ENCODE measurements around the gene VAMP7. TPM values are rescaled to one million over a fixed set of nuclear protein-coding genes. Genes with fewer than 3 reads are reported as not detected.
A peak's percentile ranks its signal among the peaks of the same experiment; 100 is the strongest.
"Not testable (repeated sequence)": the region's sequence is repeated elsewhere in the genome, so short reads cannot be mapped to it uniquely, and the experiment has no call there.

Gene VAMP7
- total and polyA plus RNA-seq, 9 of the 15 experiments (the other 6 are each of a cell fraction or from before 2014, with no cell fraction given): 38.4 to 100 (median 67.7) TPM

DNA sequence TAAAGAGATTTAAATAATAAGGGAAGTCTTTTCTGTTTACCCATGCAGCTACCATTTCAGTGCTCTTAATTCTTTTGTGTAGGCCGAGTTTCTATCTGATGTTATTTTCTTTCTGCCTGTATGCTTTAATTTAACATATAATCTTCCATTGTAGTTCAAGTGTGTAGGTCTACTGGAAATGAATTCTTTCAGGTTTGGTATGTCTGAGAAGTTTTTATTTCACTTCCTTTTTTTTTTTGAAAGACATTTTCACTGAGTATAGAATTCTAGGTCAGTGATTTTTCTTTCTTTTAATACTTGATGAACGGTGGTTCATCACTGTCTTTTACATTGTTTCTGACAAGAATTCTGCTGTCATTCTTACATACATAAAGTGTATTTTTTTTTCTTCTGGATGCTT lies 42.1 kb downstream of the VAMP7 start:
- CTCF ChIA-PET (ENCODE audit: low intra/inter-chr PET ratio): no interaction called here
- no peak overlapping the region for H3K4me3 ChIP-seq
- no peak for DNase-seq (ENCODE audit: extremely low read depth in 1 of 4, low spot score in 3 of 4)
- no peak overlapping the region for H2AFZ ChIP-seq (ENCODE audit: low read depth, low read length)
- in situ Hi-C loops (cut with MboI) (no loop called here), intact Hi-C loops (cut with micrococcal nuclease) (no loop called here)
- ATAC-seq: no peak
- POLR2A ChIA-PET: no interaction called here
- no peaks in the 10 kb centered on the region for H3K9me1 ChIP-seq (ENCODE audit: control insufficient read depth, insufficient read depth, low read length)
- no peak overlapping the region for H3K9ac ChIP-seq (ENCODE audit: insufficient read depth in 1 of 2, low read depth in 2 of 2, low read length in 2 of 2)
- no TSS peak for BruUV-seq (replicated peaks)
- H3K4me2 ChIP-seq (ENCODE audit: insufficient read depth, low read length): no peak overlapping the region
- peaks cover 58% of the 10 kb centered on the region for H3K36me3 ChIP-seq (ENCODE audit: control insufficient read depth, insufficient read depth, low read length)
- no peaks in the 10 kb centered on the region for H3K27me3 ChIP-seq (ENCODE audit: control insufficient read depth in 2 of 2, insufficient read depth in 2 of 2, low read length in 2 of 2)
- no peaks in the 10 kb centered on the region for H3K79me2 ChIP-seq (ENCODE audit: control insufficient read depth, insufficient read depth, low read length)
- WGBS (ENCODE audit: insufficient coverage, low coverage, missing lambda C conversion rate): 78% methylated on average over 2 of the region's 2 CpGs
- H4K20me1 ChIP-seq (replicated peaks; ENCODE audit: control insufficient read depth, insufficient read depth, low read length): no peaks in the 10 kb centered on the region
- H3K27ac ChIP-seq (ENCODE audit: extremely low read depth, low read depth, low read length): no peak overlapping the region
- H3K9me3 ChIP-seq (replicated peaks; ENCODE audit: control insufficient read depth, insufficient read depth, low read depth, low read length): 0 out of 2 replicates have a peak, but pooled peaks cover 1% of the 10 kb centered on the region
- H3K4me1 ChIP-seq (replicated peaks in 1 of 2; ENCODE audit: control insufficient read depth in 2 of 2, insufficient read depth in 2 of 2, low read length in 2 of 2): no peaks in the 10 kb centered on the region
- TF ChIP-seq NCOA6 (IDR thresholded peaks at IDR 0.05): no peak
- TF ChIP-seq ZNF324 (CRISPR knock-in tag; IDR thresholded peaks at IDR 0.05): no peak
- FAIRE-seq: no peak

DNA sequence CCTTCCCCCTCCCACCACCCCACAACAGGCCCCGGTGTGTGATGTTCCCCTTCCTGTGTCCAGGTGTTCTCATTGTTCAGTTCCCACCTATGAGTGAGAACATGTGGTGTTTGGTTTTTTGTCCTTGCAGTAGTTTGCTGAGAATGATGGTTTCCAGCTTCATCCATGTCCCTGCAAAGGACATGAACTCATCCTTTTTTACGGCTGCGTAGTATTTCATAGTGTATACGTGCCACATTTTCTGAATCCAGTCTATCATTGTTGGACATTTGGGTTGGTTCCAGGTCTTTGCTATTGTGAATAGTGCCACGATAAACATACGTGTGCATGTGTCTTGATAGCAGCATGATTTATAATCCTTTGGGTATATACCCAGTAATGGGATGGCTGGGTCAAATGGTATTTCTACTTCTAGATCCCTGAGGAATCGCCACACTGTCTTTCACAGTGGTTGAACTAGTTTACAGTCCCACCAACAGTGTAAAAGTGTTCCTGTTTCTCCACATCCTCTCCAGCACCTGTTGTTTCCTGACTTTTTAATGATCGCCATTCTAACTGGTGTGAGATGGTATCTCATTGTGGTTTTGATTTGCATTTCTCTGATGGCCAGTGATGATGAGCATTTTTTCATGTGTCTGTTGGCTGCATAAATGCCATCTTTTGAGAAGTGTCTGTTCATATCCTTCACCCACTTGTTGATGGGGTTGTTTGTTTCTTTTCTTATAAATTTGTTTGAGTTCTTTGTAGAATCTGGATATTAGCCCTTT lies 49.9 kb downstream of the VAMP7 start:
- TF ChIP-seq BCOR (IDR thresholded peaks at IDR 0.05) (0 out of 2 replicates have a peak, but pooled peaks have one; percentile 13), ZNF146 (CRISPR knock-in tag; IDR thresholded peaks at IDR 0.05; ENCODE audit: unreplicated experiment) (peak; percentile 55)
- intact Hi-C loops (cut with micrococcal nuclease); H2AFZ ChIP-seq (ENCODE audit: low read depth, low read length); H3K4me2 ChIP-seq (ENCODE audit: insufficient read depth, low read length); H3K79me2 ChIP-seq (ENCODE audit: control insufficient read depth, insufficient read depth, low read length); H3K9ac ChIP-seq (ENCODE audit: insufficient read depth in 1 of 2, low read depth in 2 of 2, low read length in 2 of 2); FAIRE-seq; ATAC-seq; H3K27me3 ChIP-seq (ENCODE audit: control insufficient read depth in 2 of 2, insufficient read depth in 2 of 2, low read length in 2 of 2); H3K4me3 ChIP-seq; BruUV-seq (replicated peaks); H3K27ac ChIP-seq (ENCODE audit: extremely low read depth, low read depth, low read length); DNase-seq (ENCODE audit: extremely low read depth in 1 of 4, low spot score in 3 of 4); in situ Hi-C loops (cut with MboI); H3K4me1 ChIP-seq (replicated peaks in 1 of 2; ENCODE audit: control insufficient read depth in 2 of 2, insufficient read depth in 2 of 2, low read length in 2 of 2); POLR2A ChIA-PET; H4K20me1 ChIP-seq (replicated peaks; ENCODE audit: control insufficient read depth, insufficient read depth, low read length); H3K9me3 ChIP-seq (replicated peaks; ENCODE audit: control insufficient read depth, insufficient read depth, low read depth, low read length); CTCF ChIA-PET (ENCODE audit: low intra/inter-chr PET ratio); H3K9me1 ChIP-seq (ENCODE audit: control insufficient read depth, insufficient read depth, low read length): not testable (repeated sequence)
- 88% methylated on average over 5 of the region's 8 CpGs for WGBS (ENCODE audit: insufficient coverage, low coverage, missing lambda C conversion rate)
- peaks cover 31% of the 10 kb centered on the region; the same call in 2 of the 3 replicates for H3K36me3 ChIP-seq (ENCODE audit: control insufficient read depth, insufficient read depth, low read length)
